Activated T-helper 2 cell treated with anti-CD3 and anti-CD28 coated beads, Interferon-gamma antibody, Interleukin-2, Interleukin-4, amounts not matched to agents 10 μg/mL and 5 μg/mL and 100 μg/mL, durations not matched to agents 14 hours and 24 hours and 36 hours (primary cell): Measurements from ENCODE around the gene PLEKHM3. TPM values are rescaled to one million over a fixed set of nuclear protein-coding genes. Genes with fewer than 3 reads are reported as not detected.
A peak's percentile ranks its signal among the peaks of the same experiment; 100 is the strongest.
"Not testable (repeated sequence)": the region's sequence is repeated elsewhere in the genome, so short reads cannot be mapped to it uniquely, and the experiment has no call there.

Experiments used
- DNase-seq: peaks from one replicate; pipeline ENCODE4 v3.0.0; 2021; ENCODE audit warnings: low spot score
- H3K27ac Mint-ChIP-seq: one replicate; pipeline ENCODE4 v1.8.0; 2021; ENCODE audit warnings: mixed read lengths
- H3K27me3 Mint-ChIP-seq: one replicate; pipeline ENCODE4 v1.8.0; 2021; ENCODE audit warnings: low read depth, mixed read lengths
- H3K36me3 Mint-ChIP-seq: one replicate; pipeline ENCODE4 v1.8.0; 2021; ENCODE audit warnings: low read depth, mixed read lengths
- H3K4me1 Mint-ChIP-seq: one replicate; pipeline ENCODE4 v1.8.0; 2021; ENCODE audit warnings: low read depth, mixed read lengths
- H3K4me3 Mint-ChIP-seq: one replicate; pipeline ENCODE4 v1.8.0; 2021; ENCODE audit warnings: low read depth, mild to moderate bottlenecking, moderate library complexity, mixed read lengths
- H3K9me3 Mint-ChIP-seq: one replicate; pipeline ENCODE4 v1.8.0; 2021; ENCODE audit warnings: mixed read lengths
- intact Hi-C: fragments of 100-400 bp; cut with micrococcal nuclease; formaldehyde crosslinking; loops from one replicate; pipeline ENCODE4 v1.15.1; 2023
- total RNA-seq: library from RNA; stranded (reverse); gene quantifications from 2 replicates; pipeline ENCODE4 v1.2.3, GENCODE V29; 2022

The PLEKHM3 gene
- total RNA-seq, 1 donor from 2014 or later, result 7.1 TPM

GRCh38 chr2:208031608-208032019 lies 6.3 kb upstream of the PLEKHM3 start:
- Mint-ChIP-seq H3K36me3 (no peaks in the 10 kb centered on the region), H3K4me3 (no peak overlapping the region), H3K27ac (no peak overlapping the region), H3K9me3 (no peaks in the 10 kb centered on the region), H3K4me1 (peaks cover 6% of the 10 kb centered on the region), H3K27me3 (peaks cover 11% of the 10 kb centered on the region)
- intact Hi-C loops, result no loop called here
- no peak for DNase-seq

- Mint-ChIP-seq H3K9me3 (no peaks in the 10 kb centered on the region), H3K36me3 (no peaks in the 10 kb centered on the region), H3K27ac (peak overlapping the region; percentile 84), H3K4me3 (peak overlapping the region; percentile 100), H3K27me3 (peaks cover 7% of the 10 kb centered on the region), H3K4me1 (peaks cover 19% of the 10 kb centered on the region)
- no peak for DNase-seq
- intact Hi-C loops, result loop anchor here (1.0 to 5.0 kb wide), 5 partner anchors 8 to 498 kb away; partner anchors contain the start of genes CREB1 and METTL21A
Measured at GRCh38 chr2:208025814-208026184, 472 bp upstream of the PLEKHM3 start.

DNA sequence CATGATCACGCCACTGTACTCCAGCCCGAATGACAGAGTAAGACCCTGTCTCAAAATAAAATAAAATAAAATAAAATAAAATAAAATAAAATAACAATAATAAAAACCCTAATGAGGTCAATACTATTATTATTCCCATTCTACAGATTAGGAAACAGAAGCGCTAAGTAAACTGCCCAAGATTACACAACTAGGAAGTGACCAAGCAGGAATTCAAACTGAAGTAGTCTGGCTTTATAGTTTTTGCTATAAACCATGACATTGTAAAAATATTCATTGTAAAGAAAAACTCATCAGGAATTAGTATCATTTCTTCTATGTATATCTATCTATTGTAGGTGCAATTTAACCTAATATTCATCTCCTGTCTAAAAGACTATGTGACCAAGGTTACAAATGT lies 1.2 kb downstream of the PLEKHM3 start:
- H3K9me3 Mint-ChIP-seq, result no peaks in the 10 kb centered on the region
- no peaks in the 10 kb centered on the region for H3K27me3 Mint-ChIP-seq
- H3K4me3 Mint-ChIP-seq, result no peak overlapping the region
- intact Hi-C loops, result no loop called here
- DNase-seq, result no peak
- H3K27ac Mint-ChIP-seq, result no peak overlapping the region
- no peaks in the 10 kb centered on the region for H3K36me3 Mint-ChIP-seq
- H3K4me1 Mint-ChIP-seq, result peaks cover 23% of the 10 kb centered on the region

DNA sequence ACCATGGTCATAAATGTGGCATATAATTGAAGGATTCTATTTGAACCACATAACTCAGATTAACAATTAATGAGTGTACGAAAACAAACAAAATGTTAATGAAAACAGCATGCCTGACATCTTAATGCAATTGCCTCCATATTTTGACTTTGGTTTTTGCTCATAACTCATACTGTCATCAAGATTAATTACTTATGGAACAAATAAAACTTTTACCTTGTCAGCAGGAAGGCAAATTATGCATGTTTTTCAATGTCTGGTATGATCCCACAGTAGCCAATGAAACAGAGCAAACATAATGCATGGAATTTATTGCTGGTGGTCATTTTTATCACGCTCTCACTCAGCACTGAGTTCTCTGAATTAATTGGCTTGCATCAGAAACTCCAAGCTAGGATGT lies 5.1 kb downstream of the PLEKHM3 start:
- Mint-ChIP-seq H3K4me1 (peaks cover 33% of the 10 kb centered on the region), H3K27ac (no peak overlapping the region), H3K4me3 (no peak overlapping the region), H3K27me3 (no peaks in the 10 kb centered on the region), H3K9me3 (no peaks in the 10 kb centered on the region), H3K36me3 (peaks cover 5% of the 10 kb centered on the region)
- intact Hi-C loops, result no loop called here
- no peak for DNase-seq

DNA sequence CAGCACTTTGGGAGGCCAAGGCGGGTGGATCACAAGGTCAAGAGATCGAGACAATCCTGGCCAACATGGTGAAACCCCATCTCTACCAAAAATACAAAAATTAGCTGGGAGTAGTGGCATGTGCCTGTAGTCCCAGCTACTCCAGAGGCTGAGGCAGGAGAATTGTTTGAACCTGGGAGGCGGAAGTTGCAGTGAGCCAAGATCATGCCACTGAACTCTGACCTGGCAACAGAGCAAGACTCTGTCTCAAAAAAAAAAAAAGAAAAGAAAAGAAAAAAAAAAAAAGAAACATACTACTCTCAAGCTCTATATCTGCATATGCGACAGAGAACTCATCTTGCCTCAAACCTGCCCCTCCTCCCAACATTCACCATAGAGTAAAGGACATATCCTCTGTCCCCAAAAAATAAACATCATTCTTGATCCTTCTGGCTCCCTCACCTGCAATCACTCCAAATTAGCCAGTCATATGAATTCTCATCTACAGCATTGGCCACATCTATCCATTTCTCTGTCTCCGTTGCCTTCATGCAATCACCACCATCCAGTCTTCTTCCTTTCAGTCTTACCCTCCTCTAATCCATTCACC lies 7.1 kb downstream of the PLEKHM3 start:
- not testable (repeated sequence) for DNase-seq, H3K36me3 Mint-ChIP-seq, H3K27me3 Mint-ChIP-seq, H3K9me3 Mint-ChIP-seq, H3K4me3 Mint-ChIP-seq
- H3K4me1 Mint-ChIP-seq, result peaks cover 35% of the 10 kb centered on the region
- intact Hi-C loops, result loop anchor here (10.0 kb wide), 1 partner anchor 237 kb away; the partner anchor contains the start of gene IDH1
- H3K27ac Mint-ChIP-seq, result peak overlapping the region; percentile 72

DNA sequence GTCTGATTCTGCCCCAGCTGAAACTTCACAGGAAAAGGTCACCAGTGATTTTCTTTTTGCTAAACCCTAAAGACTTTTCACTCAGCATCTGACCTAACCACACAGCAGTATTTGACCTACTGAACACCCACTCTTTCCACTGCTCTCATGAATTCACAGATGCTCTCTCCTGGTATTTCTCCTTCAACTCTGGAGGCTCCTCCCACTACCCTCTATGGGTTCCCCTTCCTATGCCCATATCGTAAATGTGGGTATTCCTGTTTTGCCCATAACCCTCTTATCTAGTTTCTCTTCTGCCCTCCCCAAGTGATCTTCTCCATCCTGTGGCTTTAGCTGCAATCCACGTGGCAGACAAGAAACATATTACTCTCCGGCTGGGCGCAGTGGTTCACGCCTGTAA lies 7.6 kb downstream of the PLEKHM3 start:
- H3K4me3 Mint-ChIP-seq, result peak overlapping the region; percentile 51
- H3K27ac Mint-ChIP-seq, result peak overlapping the region; percentile 72
- intact Hi-C loops, result loop anchor here (1.0 to 10.0 kb wide), 2 partner anchors 8 to 237 kb away; partner anchors contain the start of genes IDH1 and PLEKHM3
- peaks cover 5% of the 10 kb centered on the region for H3K36me3 Mint-ChIP-seq
- H3K4me1 Mint-ChIP-seq, result peaks cover 37% of the 10 kb centered on the region
- no peaks in the 10 kb centered on the region for H3K27me3 Mint-ChIP-seq
- H3K9me3 Mint-ChIP-seq, result no peaks in the 10 kb centered on the region
- DNase-seq, result no peak

GRCh38 chr2:208015475-208015874 lies 9.9 kb downstream of the PLEKHM3 start:
- no peak for DNase-seq
- Mint-ChIP-seq H3K4me3 (no peak overlapping the region), H3K27ac (no peak overlapping the region), H3K36me3 (peaks cover 5% of the 10 kb centered on the region), H3K9me3 (no peaks in the 10 kb centered on the region), H3K4me1 (peaks cover 42% of the 10 kb centered on the region), H3K27me3 (no peaks in the 10 kb centered on the region)
- intact Hi-C loops, result loop anchor here (2.0 to 10.0 kb wide), 2 partner anchors 19 to 239 kb away; partner anchors contain the start of gene IDH1

DNA sequence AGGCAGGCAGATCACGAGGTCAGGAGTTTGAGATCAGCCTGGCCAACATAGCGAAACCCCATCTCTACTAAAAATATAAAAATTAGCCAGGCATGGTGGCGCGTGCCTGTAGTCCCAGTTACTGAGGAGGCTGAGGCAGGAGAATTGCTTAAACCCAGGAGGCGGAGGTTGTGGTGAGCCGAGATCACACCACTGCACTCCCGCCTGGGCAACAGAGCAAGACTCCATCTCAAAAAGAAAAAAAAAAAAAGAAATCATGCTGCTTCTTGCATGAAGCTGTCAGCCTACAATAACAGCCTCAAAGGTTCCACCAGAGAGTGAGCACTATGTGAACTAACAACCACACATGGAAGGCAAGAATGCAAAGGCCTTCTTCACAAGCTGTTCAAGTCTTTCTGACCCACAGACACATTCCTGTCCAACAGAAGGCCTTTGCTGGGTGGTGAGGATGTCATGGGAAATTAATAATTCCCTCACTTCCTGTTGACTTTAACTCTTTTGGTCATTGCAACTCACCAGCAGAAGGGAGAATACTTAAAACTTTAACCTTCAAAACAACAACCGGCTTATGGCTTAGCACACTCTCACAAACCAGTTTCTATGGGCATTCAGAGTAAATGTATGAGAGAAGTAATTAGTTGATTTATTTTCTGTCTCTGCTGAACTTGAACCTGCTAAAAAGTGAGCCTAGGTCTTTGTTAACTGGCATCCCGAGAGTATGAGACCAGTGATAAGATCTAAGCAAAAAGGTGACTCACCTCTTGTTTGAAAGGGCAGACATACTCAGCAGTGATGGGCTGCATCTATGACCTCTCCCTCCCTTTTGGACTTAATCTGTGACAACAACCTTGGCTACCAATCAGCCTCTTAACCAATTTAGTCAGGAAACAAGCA lies 11.8 kb downstream of the PLEKHM3 start:
- Mint-ChIP-seq H3K27ac (peak overlapping the region; percentile 83), H3K36me3 (peaks cover 5% of the 10 kb centered on the region), H3K4me1 (peaks cover 42% of the 10 kb centered on the region), H3K9me3 (no peaks in the 10 kb centered on the region), H3K27me3 (no peaks in the 10 kb centered on the region), H3K4me3 (peak overlapping the region; percentile 34)
- intact Hi-C loops, result loop anchor here (2.0 to 10.0 kb wide), 3 partner anchors 21 to 241 kb away; partner anchors contain the start of gene IDH1
- no peak for DNase-seq

- peaks cover 1% of the 10 kb centered on the region for H3K36me3 Mint-ChIP-seq
- no peak for DNase-seq
- H3K27ac Mint-ChIP-seq, result no peak overlapping the region
- H3K4me3 Mint-ChIP-seq, result no peak overlapping the region
- intact Hi-C loops, result loop anchor here (5.0 to 10.0 kb wide), 2 partner anchors 35 to 242 kb away; partner anchors contain the start of gene IDH1
- H3K27me3 Mint-ChIP-seq, result no peaks in the 10 kb centered on the region
- H3K9me3 Mint-ChIP-seq, result no peaks in the 10 kb centered on the region
- H3K4me1 Mint-ChIP-seq, result peaks cover 33% of the 10 kb centered on the region
Measured at GRCh38 chr2:208012449-208012848, 12.9 kb downstream of the PLEKHM3 start.

- Mint-ChIP-seq H3K27ac (no peak overlapping the region), H3K9me3 (no peaks in the 10 kb centered on the region), H3K27me3 (no peaks in the 10 kb centered on the region), H3K36me3 (no peaks in the 10 kb centered on the region), H3K4me3 (no peak overlapping the region), H3K4me1 (peaks cover 33% of the 10 kb centered on the region)
- DNase-seq, result no peak
- intact Hi-C loops, result loop anchor here (5.0 to 10.0 kb wide), 2 partner anchors 33 to 244 kb away; partner anchors contain the start of gene IDH1
Measured at GRCh38 chr2:208010506-208010905, 14.8 kb downstream of the PLEKHM3 start.

GRCh38 chr2:208006833-208007232 lies 18.5 kb downstream of the PLEKHM3 start:
- H3K4me3 Mint-ChIP-seq, result no peak overlapping the region
- intact Hi-C loops, result no loop called here

DNA sequence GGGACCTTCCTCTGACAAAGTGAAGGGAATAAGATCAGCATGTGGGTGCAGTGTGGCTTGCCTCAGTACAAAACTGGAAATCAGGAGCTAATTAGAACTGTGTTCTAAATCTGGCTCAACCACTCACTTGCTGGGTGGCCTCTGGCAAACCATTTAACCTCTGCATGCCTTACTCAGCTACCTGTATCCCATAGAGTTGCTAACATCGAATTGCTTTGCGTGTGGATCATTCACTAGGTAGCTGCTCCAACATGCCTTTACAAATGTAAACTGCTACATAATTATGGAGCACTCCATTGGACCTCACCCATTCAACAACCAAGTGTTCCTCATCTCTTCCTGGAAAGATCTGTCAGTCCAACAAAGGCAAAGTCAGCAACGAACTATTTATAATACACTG lies 19.0 kb downstream of the PLEKHM3 start:
- intact Hi-C loops, result no loop called here
- no peak for DNase-seq
- Mint-ChIP-seq H3K36me3 (no peaks in the 10 kb centered on the region), H3K27me3 (no peaks in the 10 kb centered on the region), H3K9me3 (no peaks in the 10 kb centered on the region), H3K4me3 (no peak overlapping the region), H3K4me1 (peaks cover 19% of the 10 kb centered on the region), H3K27ac (no peak overlapping the region)

More at GRCh38 chr2:208006833-208007232, 18.5 kb downstream of the PLEKHM3 start:
- H3K4me1 Mint-ChIP-seq, result peaks cover 20% of the 10 kb centered on the region
- no peaks in the 10 kb centered on the region for H3K36me3 Mint-ChIP-seq
- H3K27ac Mint-ChIP-seq, result no peak overlapping the region
- no peaks in the 10 kb centered on the region for H3K9me3 Mint-ChIP-seq
- no peak for DNase-seq
- no peaks in the 10 kb centered on the region for H3K27me3 Mint-ChIP-seq

DNA sequence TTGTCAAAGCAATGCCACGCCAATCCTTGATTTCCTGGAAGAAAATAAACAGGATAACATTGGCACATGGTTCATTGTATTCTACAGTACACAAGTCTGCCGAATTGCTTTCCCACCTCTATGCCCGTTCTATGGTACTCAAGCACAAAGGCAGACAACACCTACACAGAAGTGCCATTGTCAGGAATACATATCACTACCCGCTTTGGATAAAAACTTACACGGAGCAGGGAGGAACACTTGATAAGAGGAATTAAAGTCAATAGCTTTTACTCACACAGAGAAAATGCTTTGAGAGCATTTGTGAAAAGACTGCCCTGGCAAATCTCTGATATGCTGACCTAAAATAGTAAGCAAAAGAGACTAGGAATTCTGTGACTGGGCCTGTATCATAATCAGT lies 23.4 kb downstream of the PLEKHM3 start:
- Mint-ChIP-seq H3K4me1 (peaks cover 6% of the 10 kb centered on the region), H3K36me3 (no peaks in the 10 kb centered on the region), H3K27me3 (no peaks in the 10 kb centered on the region), H3K9me3 (no peaks in the 10 kb centered on the region), H3K4me3 (no peak overlapping the region), H3K27ac (no peak overlapping the region)
- intact Hi-C loops, result no loop called here
- no peak for DNase-seq
